GM21381 (cell line): ENCODE results near the gene KIF7.
"Not testable (repeated sequence)": the region's sequence is repeated elsewhere in the genome, so short reads cannot be mapped to it uniquely, and the experiment has no call there.

Source experiments
- ATAC-seq: cut with Tn5 transposase; IDR thresholded peaks from one replicate; pipeline ENCODE4 v1.9.1; 2021; ENCODE audit warnings: mild to moderate bottlenecking, moderate library complexity; ENCODE audit not compliant: unreplicated experiment

Gene KIF7, protein sequence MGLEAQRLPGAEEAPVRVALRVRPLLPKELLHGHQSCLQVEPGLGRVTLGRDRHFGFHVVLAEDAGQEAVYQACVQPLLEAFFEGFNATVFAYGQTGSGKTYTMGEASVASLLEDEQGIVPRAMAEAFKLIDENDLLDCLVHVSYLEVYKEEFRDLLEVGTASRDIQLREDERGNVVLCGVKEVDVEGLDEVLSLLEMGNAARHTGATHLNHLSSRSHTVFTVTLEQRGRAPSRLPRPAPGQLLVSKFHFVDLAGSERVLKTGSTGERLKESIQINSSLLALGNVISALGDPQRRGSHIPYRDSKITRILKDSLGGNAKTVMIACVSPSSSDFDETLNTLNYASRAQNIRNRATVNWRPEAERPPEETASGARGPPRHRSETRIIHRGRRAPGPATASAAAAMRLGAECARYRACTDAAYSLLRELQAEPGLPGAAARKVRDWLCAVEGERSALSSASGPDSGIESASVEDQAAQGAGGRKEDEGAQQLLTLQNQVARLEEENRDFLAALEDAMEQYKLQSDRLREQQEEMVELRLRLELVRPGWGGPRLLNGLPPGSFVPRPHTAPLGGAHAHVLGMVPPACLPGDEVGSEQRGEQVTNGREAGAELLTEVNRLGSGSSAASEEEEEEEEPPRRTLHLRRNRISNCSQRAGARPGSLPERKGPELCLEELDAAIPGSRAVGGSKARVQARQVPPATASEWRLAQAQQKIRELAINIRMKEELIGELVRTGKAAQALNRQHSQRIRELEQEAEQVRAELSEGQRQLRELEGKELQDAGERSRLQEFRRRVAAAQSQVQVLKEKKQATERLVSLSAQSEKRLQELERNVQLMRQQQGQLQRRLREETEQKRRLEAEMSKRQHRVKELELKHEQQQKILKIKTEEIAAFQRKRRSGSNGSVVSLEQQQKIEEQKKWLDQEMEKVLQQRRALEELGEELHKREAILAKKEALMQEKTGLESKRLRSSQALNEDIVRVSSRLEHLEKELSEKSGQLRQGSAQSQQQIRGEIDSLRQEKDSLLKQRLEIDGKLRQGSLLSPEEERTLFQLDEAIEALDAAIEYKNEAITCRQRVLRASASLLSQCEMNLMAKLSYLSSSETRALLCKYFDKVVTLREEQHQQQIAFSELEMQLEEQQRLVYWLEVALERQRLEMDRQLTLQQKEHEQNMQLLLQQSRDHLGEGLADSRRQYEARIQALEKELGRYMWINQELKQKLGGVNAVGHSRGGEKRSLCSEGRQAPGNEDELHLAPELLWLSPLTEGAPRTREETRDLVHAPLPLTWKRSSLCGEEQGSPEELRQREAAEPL (N-terminal part only)

GRCh38 chr15:89654847-89655805, at the start of gene KIF7:
Gene KIF7, minus strand, starts transcription at chr15:89655467. Its CDS starts 2,537 bp downstream, at chr15:89652930.
- ATAC-seq, result no peak

GRCh38 chr15:89704411-89704810, 49.1 kb upstream of the KIF7 start:
- ATAC-seq, result no peak

DNA sequence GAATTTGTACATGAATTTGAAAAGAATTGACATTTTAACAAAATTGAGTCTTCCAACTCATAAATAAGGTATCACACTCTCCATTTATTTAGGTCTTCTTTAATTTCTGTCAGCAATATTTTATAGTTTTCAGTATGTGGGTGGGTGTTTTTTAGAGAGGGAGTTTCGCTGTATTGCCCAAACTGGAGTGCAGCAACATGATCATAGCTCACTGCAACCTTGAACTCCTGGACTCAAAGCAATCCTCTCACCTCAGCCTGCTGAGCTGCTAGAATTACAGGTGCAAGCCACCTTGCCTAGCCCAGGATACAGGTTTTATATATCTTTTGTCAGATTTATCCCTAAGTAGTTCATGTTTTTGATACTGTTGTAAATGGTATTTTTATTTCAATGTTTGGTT, 39.9 kb upstream of the KIF7 start:
- ATAC-seq, result no peak

GRCh38 chr15:89693696-89694095, 38.4 kb upstream of the KIF7 start:
- ATAC-seq, result no peak

DNA sequence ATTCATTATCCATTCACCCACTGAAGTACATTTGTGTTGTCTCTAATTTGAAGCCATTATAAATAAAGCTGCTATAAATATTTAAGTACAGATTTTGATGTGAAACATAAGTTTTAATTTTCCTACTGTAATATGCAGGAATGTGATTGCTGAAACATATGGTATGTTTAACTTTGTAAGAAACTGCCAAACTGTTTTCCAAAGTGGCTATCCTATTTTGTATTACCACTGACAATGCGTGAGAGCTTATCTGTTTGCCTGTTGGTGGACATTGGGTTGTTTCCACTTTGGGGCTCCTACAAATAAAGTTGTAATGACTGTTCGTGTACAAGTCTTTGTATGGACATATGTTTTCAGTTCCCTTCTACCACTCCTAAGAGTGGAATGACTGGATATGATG, 37.8 kb upstream of the KIF7 start:
- no peak for ATAC-seq

DNA sequence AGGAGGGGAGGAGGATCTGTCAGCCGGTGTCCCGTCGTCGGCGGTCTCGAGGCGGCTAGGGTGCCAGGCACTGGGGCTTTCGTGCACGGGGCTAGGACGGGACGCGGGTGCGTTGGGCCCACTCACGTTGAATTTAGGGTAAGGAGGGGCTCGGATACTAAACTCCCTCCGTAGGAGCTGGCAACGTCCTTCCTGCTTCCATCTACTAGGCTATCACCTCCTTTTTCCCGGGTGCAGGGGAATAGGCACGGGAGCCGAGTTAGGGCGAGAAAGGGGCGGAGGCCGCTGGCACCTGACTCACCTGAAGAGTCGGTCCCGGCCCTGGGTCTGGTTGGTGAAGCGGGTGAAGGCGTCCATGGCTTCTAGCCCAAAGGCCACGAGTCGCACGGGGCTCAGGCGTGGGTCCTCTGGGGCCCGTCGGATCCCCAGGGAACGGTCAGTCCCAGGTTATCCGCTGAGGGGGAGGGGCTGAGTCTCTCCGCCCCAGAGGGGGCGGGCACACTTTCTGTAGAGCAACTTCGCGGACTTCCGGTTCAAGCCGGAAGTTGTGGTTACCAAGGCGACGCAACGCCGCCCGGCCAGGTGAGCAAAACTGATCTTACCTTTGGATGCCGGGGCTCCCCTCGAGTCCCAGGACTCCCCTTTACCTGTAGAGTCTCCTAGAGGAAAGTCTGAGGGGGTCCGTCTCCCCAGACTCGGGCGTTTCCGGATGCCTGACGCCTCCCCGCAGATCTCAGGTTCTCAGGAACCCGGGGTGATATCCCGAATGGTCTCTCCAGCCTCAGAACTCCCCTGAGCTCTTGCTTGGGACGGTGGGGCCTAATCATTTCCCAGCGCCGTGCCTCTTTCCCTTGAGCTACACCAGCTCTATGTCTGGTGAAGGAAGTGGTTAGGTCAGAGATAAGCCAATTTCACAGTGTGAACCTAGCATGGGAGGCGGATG, 35.3 kb upstream of the KIF7 start, which contains the start of the genes PEX11A and WDR93:
TSS of gene PEX11A (minus strand) at position 479 of the 943 bp plus-strand sequence. CDS start at position 357, 122 bp downstream.
TSS of gene WDR93 (plus strand) at position 536 of the 943 bp plus-strand sequence. CDS start 10,936 bp downstream, outside the sequence.
- ATAC-seq, result peak; percentile 91

DNA sequence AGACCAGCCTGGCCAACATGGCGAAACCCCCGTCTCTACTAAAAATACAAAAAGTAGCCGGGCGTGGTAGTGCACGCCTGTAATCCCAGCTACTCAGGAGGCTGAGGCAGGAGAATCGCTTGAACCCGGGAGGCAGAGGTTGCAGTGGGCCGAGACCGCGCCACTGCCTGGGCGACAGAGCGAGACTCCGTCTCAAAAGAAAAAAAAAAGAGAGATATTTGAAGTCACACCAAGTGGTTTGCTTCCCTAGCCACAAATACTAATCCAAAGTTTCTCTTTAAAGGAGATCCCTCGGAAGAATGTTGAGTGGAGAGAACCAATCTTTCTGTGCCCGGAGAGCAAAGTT, 34.6 kb upstream of the KIF7 start:
- ATAC-seq, result not testable (repeated sequence)

DNA sequence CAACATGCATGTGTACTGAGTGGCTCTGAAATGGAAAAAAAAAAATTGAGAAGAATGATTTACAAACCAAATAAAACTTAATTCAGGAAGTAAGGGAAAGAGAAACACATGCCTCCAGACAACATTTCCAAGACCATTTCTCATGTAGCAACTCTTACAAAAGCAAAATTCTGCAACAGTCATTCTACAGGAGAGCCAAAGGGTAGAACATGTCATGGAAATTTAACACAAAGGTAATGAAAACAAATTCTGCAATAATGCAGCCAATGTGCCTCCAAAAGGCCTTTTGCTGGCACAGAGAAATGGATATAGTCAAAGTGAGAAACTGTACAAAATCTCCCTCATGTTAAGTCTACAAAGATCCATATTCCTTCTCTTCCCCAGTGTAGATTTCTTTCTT, 31.3 kb upstream of the KIF7 start:
- ATAC-seq, result no peak

GRCh38 chr15:89685995-89686394, 30.7 kb upstream of the KIF7 start:
- ATAC-seq, result no peak

DNA sequence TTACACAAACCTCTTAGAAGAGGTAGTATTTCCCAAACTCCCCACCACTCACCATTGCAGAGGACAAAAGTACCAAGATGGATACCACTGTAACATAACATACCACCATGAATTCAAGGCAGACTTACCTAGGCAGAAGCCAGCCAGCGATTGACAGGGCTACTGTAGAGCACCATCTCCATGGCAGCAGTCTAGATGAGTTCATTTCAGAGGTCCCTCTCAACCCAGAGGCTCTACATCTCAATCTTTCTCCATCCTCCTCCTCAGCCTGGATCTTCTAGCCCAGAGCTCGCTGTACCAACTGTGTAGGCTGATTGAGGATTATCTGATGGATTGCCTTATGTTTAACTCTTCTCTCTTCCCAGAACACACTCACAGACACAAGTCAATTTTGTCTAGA, 25.9 kb upstream of the KIF7 start:
- ATAC-seq, result no peak

GRCh38 chr15:89680282-89680873, 25.1 kb upstream of the KIF7 start:
- ATAC-seq, result no peak

- ATAC-seq, result no peak
Measured at GRCh38 chr15:89679212-89679611, 23.9 kb upstream of the KIF7 start, which contains the start of gene PLIN1. Gene PLIN1, minus strand, starts transcription at chr15:89679367. Its CDS starts 1,878 bp downstream, at chr15:89677489.

GRCh38 chr15:89677381-89677780, 22.1 kb upstream of the KIF7 start:
- no peak for ATAC-seq

GRCh38 chr15:89675606-89676005, 20.3 kb upstream of the KIF7 start:
- no peak for ATAC-seq

GRCh38 chr15:89674526-89674925, 19.3 kb upstream of the KIF7 start:
- ATAC-seq, result no peak

- no peak for ATAC-seq
Measured at GRCh38 chr15:89673165-89673512, 17.9 kb upstream of the KIF7 start.

- no peak for ATAC-seq
Measured at GRCh38 chr15:89672221-89673164, 17.2 kb upstream of the KIF7 start.
